GM19455 (cell line): ENCODE results near the gene ZDHHC3.
"Not testable (repeated sequence)": the region's sequence is repeated elsewhere in the genome, so short reads cannot be mapped to it uniquely, and the experiment has no call there.

Experiments
- ATAC-seq: cut with Tn5 transposase; IDR thresholded peaks from one replicate; pipeline ENCODE4 v1.9.1; 2021; ENCODE audit not compliant: unreplicated experiment

Gene ZDHHC3

GRCh38 chr3:44996556-44996969 is 20.6 kb upstream of the ZDHHC3 start:
- ATAC-seq: no peak

- ATAC-seq: no peak
Measured at GRCh38 chr3:44995142-44995770, 19.3 kb upstream of the ZDHHC3 start.

GRCh38 chr3:44993471-44994205 is 17.7 kb upstream of the ZDHHC3 start:
- no peak for ATAC-seq

- no peak for ATAC-seq
Measured at GRCh38 chr3:44992555-44993470, 16.8 kb upstream of the ZDHHC3 start.

GRCh38 chr3:44991326-44991725 is 15.4 kb upstream of the ZDHHC3 start:
- ATAC-seq: no peak

- no peak for ATAC-seq
Measured at GRCh38 chr3:44989636-44990373, 13.8 kb upstream of the ZDHHC3 start.

- ATAC-seq: no peak
Measured at GRCh38 chr3:44989141-44989540, 13.2 kb upstream of the ZDHHC3 start.

GRCh38 chr3:44988073-44988472 is 12.1 kb upstream of the ZDHHC3 start:
- ATAC-seq: no peak

- ATAC-seq: no peak
Measured at GRCh38 chr3:44987332-44987731, 11.4 kb upstream of the ZDHHC3 start.

GRCh38 chr3:44986330-44986729 is 10.4 kb upstream of the ZDHHC3 start:
- ATAC-seq: not testable (repeated sequence)

- ATAC-seq: no peak
Measured at GRCh38 chr3:44984335-44984734, 8.4 kb upstream of the ZDHHC3 start.

GRCh38 chr3:44983484-44983941 is 7.5 kb upstream of the ZDHHC3 start:
- no peak for ATAC-seq

GRCh38 chr3:44982817-44983216 is 6.8 kb upstream of the ZDHHC3 start:
- ATAC-seq: no peak

GRCh38 chr3:44981751-44982150 is 5.8 kb upstream of the ZDHHC3 start:
- no peak for ATAC-seq

- ATAC-seq: no peak
Measured at GRCh38 chr3:44981220-44981619, 5.2 kb upstream of the ZDHHC3 start.

GRCh38 chr3:44974416-44974815 is 1.6 kb downstream of the ZDHHC3 start:
- ATAC-seq: no peak

GRCh38 chr3:44970926-44971490 is 5.0 kb downstream of the ZDHHC3 start:
- ATAC-seq: no peak

GRCh38 chr3:44969828-44970179 is 6.2 kb downstream of the ZDHHC3 start:
- no peak for ATAC-seq

- ATAC-seq: no peak
Measured at GRCh38 chr3:44969154-44969827, 6.7 kb downstream of the ZDHHC3 start.

- ATAC-seq: no peak
Measured at GRCh38 chr3:44968447-44968858, 7.5 kb downstream of the ZDHHC3 start.
